Stimulated activated CD4-positive, alpha-beta T cell treated with anti-CD3 and anti-CD28 coated beads, TNF-alpha, amount 100 ng/mL, for 1 hour (primary cell): ENCODE data around the gene CNR1.
"Not testable (repeated sequence)": the region's sequence is repeated elsewhere in the genome, so short reads cannot be mapped to it uniquely, and the experiment has no call there.

Experiments
- DNase-seq, 3 donors: peaks; one replicate each; pipeline ENCODE4 v3.0.0-alpha.2; 2020; ENCODE audit warnings: low read depth in 3 of 3, low spot score in 1 of 3

The CNR1 gene

GRCh38 chr6:88165844-88166492, at the start of gene CNR1:
CNR1 (minus strand) TSS chr6:88166347; CDS start chr6:88145274, 21,073 bp downstream.
- no peak for DNase-seq

GRCh38 chr6:88211446-88211845, 45.3 kb upstream of the CNR1 start:
- no peak for DNase-seq

- no peak for DNase-seq
Observed at GRCh38 chr6:88209301-88209700, 43.2 kb upstream of the CNR1 start.

GRCh38 chr6:88208726-88209125, 42.6 kb upstream of the CNR1 start:
- no peak for DNase-seq

GRCh38 chr6:88201734-88202133, 35.6 kb upstream of the CNR1 start:
- not testable (repeated sequence) for DNase-seq

- DNase-seq = no peak
Observed at GRCh38 chr6:88184921-88185320, 18.8 kb upstream of the CNR1 start.

- DNase-seq = no peak
Observed at GRCh38 chr6:88183471-88183870, 17.3 kb upstream of the CNR1 start.

- DNase-seq = no peak
Observed at GRCh38 chr6:88179692-88180091, 13.5 kb upstream of the CNR1 start.

- DNase-seq = no peak
Observed at GRCh38 chr6:88177961-88178464, 11.9 kb upstream of the CNR1 start.

GRCh38 chr6:88174906-88175305, 8.8 kb upstream of the CNR1 start:
- no peak for DNase-seq

GRCh38 chr6:88171312-88171711, 5.2 kb upstream of the CNR1 start:
- no peak for DNase-seq

GRCh38 chr6:88168362-88168761, 2.2 kb upstream of the CNR1 start:
- DNase-seq = no peak

GRCh38 chr6:88167352-88167937, 1.3 kb upstream of the CNR1 start:
- no peak for DNase-seq

- no peak for DNase-seq
Observed at GRCh38 chr6:88166493-88167351, 575 bp upstream of the CNR1 start.

- DNase-seq = no peak
Observed at GRCh38 chr6:88165087-88165843, 882 bp downstream of the CNR1 start.

GRCh38 chr6:88164061-88164460, 2.1 kb downstream of the CNR1 start:
- DNase-seq = no peak

GRCh38 chr6:88163616-88164015, 2.5 kb downstream of the CNR1 start:
- no peak for DNase-seq

- DNase-seq = no peak
Observed at GRCh38 chr6:88161940-88162339, 4.2 kb downstream of the CNR1 start.

- no peak for DNase-seq
Observed at GRCh38 chr6:88157106-88157505, 9.0 kb downstream of the CNR1 start.

- DNase-seq = no peak
Observed at GRCh38 chr6:88145298-88145963, 20.7 kb downstream of the CNR1 start.
